Erythroblast (primary cell): ENCODE data around the gene KRTAP9-2.
"Not testable (repeated sequence)": the region's sequence is repeated elsewhere in the genome, so short reads cannot be mapped to it uniquely, and the experiment has no call there.

Experiments
- GATA1 ChIP-seq: IDR thresholded peaks from 2 replicates; pipeline ENCODE4 v1.6.1; 2011; ENCODE audit warnings: low read depth, mild to moderate bottlenecking, control low read depth, low read length, moderate library complexity
- POLR2A ChIP-seq: IDR thresholded peaks from 2 replicates; pipeline ENCODE4 v1.6.1; 2011; ENCODE audit warnings: mild to moderate bottlenecking, low read length

DNA sequence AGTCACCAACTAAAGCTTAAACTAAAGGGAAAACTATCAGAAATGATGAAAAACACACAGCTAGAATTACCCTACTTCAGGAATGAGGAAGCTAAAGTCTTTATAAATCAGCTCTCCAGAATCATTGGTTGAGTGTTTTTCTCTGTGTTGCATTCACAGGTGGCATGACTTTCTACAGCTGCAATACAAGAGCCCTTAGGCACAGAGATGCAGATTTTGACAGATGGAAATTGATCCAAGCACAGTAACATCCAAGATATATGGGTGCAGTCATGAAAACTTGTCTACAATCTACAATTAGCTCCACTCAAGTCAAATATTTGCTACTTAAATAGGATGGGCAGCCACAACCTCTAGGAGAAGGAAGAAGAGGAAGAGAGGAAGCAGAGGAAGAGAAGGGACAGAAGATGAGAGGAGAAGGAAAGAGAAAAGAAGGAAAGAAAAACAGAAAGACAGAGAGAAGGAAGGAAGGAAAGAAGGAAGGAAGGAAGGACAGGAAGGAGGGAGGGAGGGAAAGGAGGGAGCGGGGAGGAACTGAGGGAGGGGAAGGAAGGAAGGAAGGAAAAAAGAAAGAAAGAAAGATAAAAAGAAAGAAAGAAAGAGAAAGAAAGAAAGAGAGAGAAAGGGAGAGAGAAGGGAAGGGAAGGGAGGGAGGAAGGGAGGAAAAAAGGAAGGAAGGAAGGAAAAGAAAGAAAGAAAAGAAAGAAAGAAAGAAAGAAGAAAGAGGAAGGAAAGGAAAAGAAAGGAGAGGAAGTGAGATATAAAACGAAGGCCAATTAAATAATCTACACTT, 20.7 kb downstream of the KRTAP9-2 start:
- not testable (repeated sequence) for TF ChIP-seq POLR2A, GATA1
